Calu3 (cell line): Measurements from ENCODE around the gene CCNC. TPM values are rescaled to one million over a fixed set of nuclear protein-coding genes. Genes with fewer than 3 reads are reported as not detected.

Experiments used
- BruUV-seq: library from RNA; stranded (reverse); fragments of 400-500 nt; replicated peaks from 2 replicates; lab custom pipeline; 2021; lab: Mats Ljungman, UMichigan
- CTCF ChIA-PET: fragments of 300-600 bp; sonication (Branson Sonifier 250); formaldehyde crosslinking; loops from one replicate; lab custom pipeline; 2022; ENCODE audit warnings: antibody characterized with exemption; lab: Charles Lee
- DNase-seq: peaks from one replicate; pipeline ENCODE4 v3.0.0; 2022
- H3K27ac Mint-ChIP-seq: one replicate; pipeline ENCODE4 v1.8.0; 2022; ENCODE audit warnings: mixed read lengths; ENCODE audit not compliant: unreplicated experiment
- H3K27me3 Mint-ChIP-seq: one replicate; pipeline ENCODE4 v1.8.0; 2022; ENCODE audit warnings: mixed read lengths; ENCODE audit not compliant: unreplicated experiment
- H3K36me3 Mint-ChIP-seq: one replicate; pipeline ENCODE4 v1.8.0; 2022; ENCODE audit warnings: mild to moderate bottlenecking, moderate library complexity, mixed read lengths; ENCODE audit not compliant: insufficient read depth, unreplicated experiment
- H3K4me1 Mint-ChIP-seq: one replicate; pipeline ENCODE4 v1.8.0; 2022; ENCODE audit warnings: mild to moderate bottlenecking, low read depth, mixed read lengths; ENCODE audit not compliant: unreplicated experiment
- H3K4me3 Mint-ChIP-seq: one replicate; pipeline ENCODE4 v1.8.0; 2022; ENCODE audit warnings: mild to moderate bottlenecking, low read depth, moderate library complexity, mixed read lengths; ENCODE audit not compliant: unreplicated experiment
- H3K9me3 Mint-ChIP-seq: one replicate; pipeline ENCODE4 v1.8.0; 2022; ENCODE audit warnings: low read depth, mixed read lengths; ENCODE audit not compliant: unreplicated experiment
- CTCF ChIP-seq: fragments of 200-600 bp; IDR thresholded peaks from one replicate; pipeline ENCODE4 v1.8.0; 2022; ENCODE audit warnings: antibody characterized with exemption; ENCODE audit not compliant: unreplicated experiment
- intact Hi-C: fragments of 100-400 bp; cut with micrococcal nuclease; formaldehyde crosslinking; loops from one replicate; pipeline ENCODE4 v1.10.0; 2022; ENCODE audit not compliant: unreplicated experiment
- total RNA-seq: library from RNA; stranded (reverse); gene quantifications from 2 replicates; pipeline ENCODE4 v1.2.3, GENCODE V29; 2022

Gene CCNC
- total RNA-seq, 1 experiment from 2014 or later = 78.3 TPM

GRCh38 chr6:99547526-99547925 is 20.9 kb downstream of the CCNC start:
- intact Hi-C loops = no loop called here
- Mint-ChIP-seq H3K27me3 (no peaks in the 10 kb centered on the region), H3K4me1 (peaks cover 12% of the 10 kb centered on the region), H3K4me3 (no peak overlapping the region), H3K27ac (no peak overlapping the region), H3K36me3 (peaks cover 49% of the 10 kb centered on the region), H3K9me3 (no peaks in the 10 kb centered on the region)
- no TSS peak for BruUV-seq
- CTCF ChIA-PET = interaction anchor here (0.6 kb wide), 1 partner anchor 140 kb away, joined by 4 read pairs; no protein-coding TSS in a partner anchor
- no peak for DNase-seq
- no peak for TF ChIP-seq CTCF

GRCh38 chr6:99545442-99545841 is 23.0 kb downstream of the CCNC start:
- CTCF ChIA-PET = no interaction called here
- intact Hi-C loops = no loop called here

GRCh38 chr6:99543968-99544367 is 24.5 kb downstream of the CCNC start:
- Mint-ChIP-seq H3K36me3 (peaks cover 51% of the 10 kb centered on the region), H3K9me3 (no peaks in the 10 kb centered on the region), H3K4me3 (no peak overlapping the region), H3K4me1 (peaks cover 12% of the 10 kb centered on the region), H3K27ac (no peak overlapping the region), H3K27me3 (no peaks in the 10 kb centered on the region)
- intact Hi-C loops = no loop called here
- CTCF ChIA-PET = no interaction called here
- DNase-seq = no peak
- TF ChIP-seq CTCF = no peak
- no TSS peak for BruUV-seq

More at GRCh38 chr6:99545442-99545841, 23.0 kb downstream of the CCNC start:
- no TSS peak for BruUV-seq
- no peak for TF ChIP-seq CTCF
- Mint-ChIP-seq H3K27ac (no peak overlapping the region), H3K27me3 (no peaks in the 10 kb centered on the region), H3K36me3 (peaks cover 49% of the 10 kb centered on the region), H3K9me3 (no peaks in the 10 kb centered on the region), H3K4me3 (no peak overlapping the region), H3K4me1 (peaks cover 12% of the 10 kb centered on the region)
- DNase-seq = no peak

- Mint-ChIP-seq H3K27me3 (no peaks in the 10 kb centered on the region), H3K36me3 (peaks cover 29% of the 10 kb centered on the region), H3K4me1 (no peaks in the 10 kb centered on the region), H3K27ac (no peak overlapping the region), H3K9me3 (no peaks in the 10 kb centered on the region), H3K4me3 (no peak overlapping the region)
- BruUV-seq = no TSS peak
- CTCF ChIA-PET = no interaction called here
- no peak for DNase-seq
- no peak for TF ChIP-seq CTCF
- intact Hi-C loops = no loop called here
Observed at GRCh38 chr6:99530627-99531026, 37.8 kb downstream of the CCNC start.
